Retinal pigment epithelial cell (primary cell): ENCODE results near the gene UBE2L3.
"Not testable (repeated sequence)": the region's sequence is repeated elsewhere in the genome, so short reads cannot be mapped to it uniquely, and the experiment has no call there.

Experiments
- DNase-seq: peaks from one replicate; pipeline ENCODE4 v3.0.0-alpha.2; 2010; ENCODE audit warnings: low read depth
- H3K4me3 ChIP-seq: 2 replicates; pipeline ENCODE4 v1.5.1; 2011; ENCODE audit warnings: mild to moderate bottlenecking, low read length, control low read depth, moderate library complexity
- TF ChIP-seq, protein P1 (sequence below): conservative IDR thresholded peaks from 2 replicates; pipeline ENCODE4 v1.5.1; 2011; ENCODE audit warnings: low read depth, low read length, control low read depth, inconsistent platforms

The UBE2L3 gene

DNA sequence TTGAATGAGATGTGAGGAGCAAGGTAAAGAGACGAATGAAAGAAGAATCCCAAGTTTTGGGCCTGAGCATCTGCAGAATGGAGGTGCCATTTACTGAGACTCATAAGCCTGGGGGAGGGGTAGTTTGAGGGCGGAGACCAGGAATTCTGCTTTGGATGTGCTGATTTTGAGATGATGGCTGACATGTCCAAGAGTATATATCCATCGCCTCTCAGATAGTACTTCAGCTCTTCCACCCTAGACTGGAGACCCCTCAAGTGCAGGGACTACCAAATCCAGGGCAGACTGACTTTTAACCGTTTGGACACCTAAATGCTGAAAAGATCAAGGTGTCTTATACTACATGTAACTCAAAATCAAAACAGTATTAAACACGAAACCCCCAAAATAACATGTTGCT, 73.3 kb downstream of the UBE2L3 start:
- no peak overlapping the region for H3K4me3 ChIP-seq
- TF ChIP-seq, protein P1, sequence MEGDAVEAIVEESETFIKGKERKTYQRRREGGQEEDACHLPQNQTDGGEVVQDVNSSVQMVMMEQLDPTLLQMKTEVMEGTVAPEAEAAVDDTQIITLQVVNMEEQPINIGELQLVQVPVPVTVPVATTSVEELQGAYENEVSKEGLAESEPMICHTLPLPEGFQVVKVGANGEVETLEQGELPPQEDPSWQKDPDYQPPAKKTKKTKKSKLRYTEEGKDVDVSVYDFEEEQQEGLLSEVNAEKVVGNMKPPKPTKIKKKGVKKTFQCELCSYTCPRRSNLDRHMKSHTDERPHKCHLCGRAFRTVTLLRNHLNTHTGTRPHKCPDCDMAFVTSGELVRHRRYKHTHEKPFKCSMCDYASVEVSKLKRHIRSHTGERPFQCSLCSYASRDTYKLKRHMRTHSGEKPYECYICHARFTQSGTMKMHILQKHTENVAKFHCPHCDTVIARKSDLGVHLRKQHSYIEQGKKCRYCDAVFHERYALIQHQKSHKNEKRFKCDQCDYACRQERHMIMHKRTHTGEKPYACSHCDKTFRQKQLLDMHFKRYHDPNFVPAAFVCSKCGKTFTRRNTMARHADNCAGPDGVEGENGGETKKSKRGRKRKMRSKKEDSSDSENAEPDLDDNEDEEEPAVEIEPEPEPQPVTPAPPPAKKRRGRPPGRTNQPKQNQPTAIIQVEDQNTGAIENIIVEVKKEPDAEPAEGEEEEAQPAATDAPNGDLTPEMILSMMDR: no peak
- DNase-seq: no peak

DNA sequence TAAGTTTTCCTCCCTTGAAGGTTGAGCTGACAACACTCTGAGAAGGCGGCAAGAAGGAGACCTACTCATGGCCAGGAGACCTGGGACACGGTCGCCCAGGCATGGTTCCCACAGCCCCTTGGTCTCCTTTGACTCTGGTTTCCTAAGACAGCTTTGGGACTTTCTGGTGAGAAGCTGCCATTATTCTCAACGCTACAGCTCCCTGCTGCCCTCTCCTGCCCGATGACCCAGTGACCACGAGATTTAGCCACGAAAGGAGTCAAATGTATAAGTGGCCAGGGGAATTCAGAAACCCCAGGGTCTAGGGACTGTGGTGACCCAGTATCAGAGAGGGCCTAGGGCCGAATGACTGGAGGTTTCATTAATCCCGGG, 73.9 kb downstream of the UBE2L3 start:
- no peak for DNase-seq
- peak overlapping the region; percentile 63 for H3K4me3 ChIP-seq
- TF ChIP-seq, protein P1: peak; percentile 62

DNA sequence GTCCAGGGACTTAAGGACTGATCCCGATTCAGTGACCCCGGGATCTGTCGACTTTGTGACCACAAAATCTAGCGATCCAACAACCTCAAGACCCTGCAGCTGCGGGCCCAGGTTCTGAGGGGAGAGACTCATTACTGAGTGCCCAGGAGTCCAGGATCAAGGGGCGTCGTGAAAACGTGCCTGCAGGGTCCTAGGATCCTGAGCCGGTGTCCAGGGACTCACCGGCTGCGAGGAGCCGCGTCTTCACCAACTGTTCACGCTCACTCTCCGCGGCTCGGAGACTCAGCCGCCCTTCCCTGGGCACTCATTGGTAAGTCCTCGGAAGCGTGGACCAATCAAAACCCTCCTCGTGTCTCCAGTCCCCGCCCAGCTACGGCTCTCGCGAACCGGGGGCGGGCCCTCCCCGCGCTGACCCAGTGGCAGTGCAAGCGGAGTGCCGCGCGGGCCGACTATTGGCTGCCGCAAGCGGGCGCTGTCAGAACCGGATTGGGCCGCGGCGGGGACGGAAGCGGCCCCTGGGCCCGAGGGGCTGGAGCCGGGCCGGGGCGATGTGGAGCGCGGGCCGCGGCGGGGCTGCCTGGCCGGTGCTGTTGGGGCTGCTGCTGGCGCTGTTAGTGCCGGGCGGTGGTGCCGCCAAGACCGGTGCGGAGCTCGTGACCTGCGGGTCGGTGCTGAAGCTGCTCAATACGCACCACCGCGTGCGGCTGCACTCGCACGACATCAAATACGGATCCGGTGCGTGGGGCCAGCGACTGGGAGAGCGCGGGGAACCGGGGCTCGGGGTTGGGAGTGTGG, 74.5 kb downstream of the UBE2L3 start, which contains the start of gene SDF2L1:
SDF2L1 (plus strand) TSS at position 514 of the 795 bp plus-strand sequence; CDS start at position 549, 35 bp downstream.
- peak; percentile 96 for DNase-seq
- TF ChIP-seq, protein P1: no peak
- H3K4me3 ChIP-seq: peak within 1 kb of the TSS; percentile 67

DNA sequence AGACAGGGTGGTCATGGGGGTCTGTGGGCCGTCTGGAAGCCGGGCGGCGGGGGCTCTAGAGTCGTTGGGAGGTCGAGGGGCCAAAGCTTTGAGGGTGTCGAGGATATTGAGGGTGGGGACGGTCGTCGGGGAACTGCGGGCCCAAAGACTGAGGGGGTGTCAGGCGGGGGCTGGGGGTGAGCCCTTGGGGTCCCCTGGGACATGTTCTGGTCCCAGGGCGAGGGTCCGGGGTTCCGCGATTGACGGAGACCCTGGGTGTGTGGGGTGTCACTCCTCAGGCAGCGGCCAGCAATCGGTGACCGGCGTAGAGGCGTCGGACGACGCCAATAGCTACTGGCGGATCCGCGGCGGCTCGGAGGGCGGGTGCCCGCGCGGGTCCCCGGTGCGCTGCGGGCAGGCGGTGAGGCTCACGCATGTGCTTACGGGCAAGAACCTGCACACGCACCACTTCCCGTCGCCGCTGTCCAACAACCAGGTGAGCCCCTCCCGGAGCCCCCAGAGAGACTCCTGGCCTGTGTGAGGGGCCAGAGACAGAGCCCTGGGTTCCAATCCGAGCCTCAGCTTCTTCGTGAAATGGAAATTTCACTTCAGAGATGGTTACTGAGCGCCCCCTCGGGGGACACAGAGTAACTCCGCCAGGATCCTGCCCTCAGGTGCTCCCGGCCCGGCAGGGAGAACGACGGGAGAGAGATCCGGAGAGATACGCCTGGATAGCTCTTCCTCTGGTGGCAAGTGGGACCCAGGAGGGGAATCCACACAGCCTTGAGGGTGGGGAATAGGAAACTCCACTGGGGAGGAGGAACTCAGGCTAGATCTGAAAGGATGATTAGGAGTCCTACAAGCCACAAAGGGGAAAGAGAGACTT, 75.3 kb downstream of the UBE2L3 start:
- TF ChIP-seq, protein P1: peak; percentile 73
- no peak for DNase-seq

DNA sequence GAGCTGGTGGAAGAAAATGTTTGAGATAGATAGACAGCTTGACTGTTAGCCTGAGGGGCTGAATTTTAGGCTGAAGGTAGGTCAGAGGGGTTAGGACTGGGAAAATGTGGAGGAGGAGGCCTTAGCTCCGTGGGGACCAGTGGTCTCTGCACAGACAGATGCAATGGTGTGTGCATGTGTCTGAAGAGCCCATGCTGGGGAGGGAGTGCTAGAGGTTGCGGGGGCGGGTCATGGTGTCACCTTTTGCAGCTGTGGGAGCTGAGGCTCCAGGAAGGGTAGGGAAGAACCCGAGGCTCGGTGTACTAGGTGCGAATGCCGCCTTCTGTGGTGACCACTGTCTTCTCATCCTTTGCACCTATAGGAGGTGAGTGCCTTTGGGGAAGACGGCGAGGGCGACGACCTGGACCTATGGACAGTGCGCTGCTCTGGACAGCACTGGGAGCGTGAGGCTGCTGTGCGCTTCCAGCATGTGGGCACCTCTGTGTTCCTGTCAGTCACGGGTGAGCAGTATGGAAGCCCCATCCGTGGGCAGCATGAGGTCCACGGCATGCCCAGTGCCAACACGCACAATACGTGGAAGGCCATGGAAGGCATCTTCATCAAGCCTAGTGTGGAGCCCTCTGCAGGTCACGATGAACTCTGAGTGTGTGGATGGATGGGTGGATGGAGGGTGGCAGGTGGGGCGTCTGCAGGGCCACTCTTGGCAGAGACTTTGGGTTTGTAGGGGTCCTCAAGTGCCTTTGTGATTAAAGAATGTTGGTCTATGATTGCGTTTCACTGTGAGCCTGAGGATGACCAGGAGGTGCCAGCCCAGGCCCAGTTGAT, 76.2 kb downstream of the UBE2L3 start:
- no peak overlapping the region for H3K4me3 ChIP-seq
- TF ChIP-seq, protein P1: peak; percentile 22
- DNase-seq: no peak

More for the DNA sequence above, 75.3 kb downstream of the UBE2L3 start:
- peak overlapping the region; percentile 67 for H3K4me3 ChIP-seq

DNA sequence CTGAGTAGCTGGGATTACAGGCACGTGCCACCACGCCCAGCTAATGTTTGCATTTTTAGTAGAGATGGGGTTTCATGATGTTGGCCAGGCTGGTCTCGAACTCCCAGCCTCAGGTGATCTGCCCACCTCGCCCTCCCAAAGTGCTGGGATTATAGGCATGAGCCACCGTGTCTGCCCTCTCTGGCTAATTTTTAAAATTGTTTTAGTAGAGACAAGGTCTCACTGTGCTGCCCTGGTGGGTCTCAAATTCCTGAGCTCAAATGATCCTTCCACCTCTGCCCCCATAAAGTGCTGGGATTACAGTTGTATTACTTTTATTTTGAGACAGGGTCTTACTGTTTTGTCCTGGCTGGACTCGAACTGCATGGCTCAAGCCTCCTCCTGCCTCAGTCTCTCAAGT, 78.0 kb downstream of the UBE2L3 start:
- not testable (repeated sequence) for H3K4me3 ChIP-seq, DNase-seq
